Natural killer cell (primary cell): ENCODE results near the gene ATAD1. TPM values are rescaled to one million over a fixed set of nuclear protein-coding genes. Genes with fewer than 3 reads are reported as not detected.

Experiments
- ATAC-seq, 3 donors: fragments of 150-1000 bp in 2 of 3; fragments of 200-7000 bp in 1 of 3; cut with Tn5 transposase; 1 replicate in 1 of 3; 2 replicates in 2 of 3; pipeline ENCODE4 v1.10.0; 2021; ENCODE audit warnings: mild to moderate bottlenecking in 2 of 3, moderate library complexity in 2 of 3
- DNase-seq, 2 donors: peaks; one replicate each; pipeline versions ENCODE4 v3.0.0 to v3.0.0-alpha.2; 2013 to 2021; ENCODE audit warnings: mixed read lengths in 1 of 2
- H3K27ac ChIP-seq: one replicate; pipeline ENCODE4 v1.5.1; 2013; ENCODE audit warnings: mild to moderate bottlenecking, low read length
- H3K27me3 ChIP-seq: one replicate; pipeline ENCODE4 v1.6.1; 2013; ENCODE audit warnings: low read length; ENCODE audit not compliant: control insufficient read depth, insufficient read depth
- H3K36me3 ChIP-seq: one replicate; pipeline ENCODE4 v1.6.1; 2013; ENCODE audit warnings: low read length; ENCODE audit not compliant: control insufficient read depth, insufficient read depth
- H3K4me1 ChIP-seq: one replicate; pipeline ENCODE4 v1.6.1; 2013; ENCODE audit warnings: low read length; ENCODE audit not compliant: control insufficient read depth, insufficient read depth
- H3K4me3 ChIP-seq: one replicate; pipeline ENCODE4 v1.5.1; 2013; ENCODE audit warnings: low read length
- H3K9me3 ChIP-seq: one replicate; pipeline ENCODE4 v1.6.1; 2013; ENCODE audit warnings: low read length; ENCODE audit not compliant: control insufficient read depth, insufficient read depth
- H3K27ac Mint-ChIP-seq, 2 donors: one replicate each; pipeline ENCODE4 v1.8.0; 2022; ENCODE audit warnings: mild to moderate bottlenecking in 2 of 2, mixed read lengths in 2 of 2, moderate library complexity in 1 of 2
- H3K27me3 Mint-ChIP-seq, 2 donors: one replicate each; pipeline ENCODE4 v1.8.0; 2022; ENCODE audit warnings: low read depth in 2 of 2, mixed read lengths in 2 of 2
- H3K36me3 Mint-ChIP-seq: one replicate; pipeline ENCODE4 v1.8.0; 2022; ENCODE audit warnings: mixed read lengths
- H3K4me1 Mint-ChIP-seq, 2 donors: one replicate each; pipeline ENCODE4 v1.8.0; 2022; ENCODE audit warnings: mixed read lengths in 2 of 2
- H3K4me3 Mint-ChIP-seq: one replicate; pipeline ENCODE4 v1.8.0; 2022; ENCODE audit warnings: mild to moderate bottlenecking, moderate library complexity, mixed read lengths
- H3K9me3 Mint-ChIP-seq, 2 donors: one replicate each; pipeline ENCODE4 v1.8.0; 2022; ENCODE audit warnings: mixed read lengths in 2 of 2
- CTCF ChIP-seq: fragments of 200-600 bp; IDR thresholded peaks from one replicate; pipeline ENCODE4 v1.8.0; 2022; ENCODE audit warnings: antibody characterized with exemption
- WGBS: methylation state at CpG from one replicate; pipeline ENCODE4 v1.1.7; 2013; ENCODE audit warnings: missing lambda C conversion rate; ENCODE audit not compliant: insufficient coverage; 5-methylcytosine and 5-hydroxymethylcytosine counted together
- intact Hi-C: fragments of 100-400 bp; cut with micrococcal nuclease; formaldehyde crosslinking; loops from one replicate; pipeline ENCODE4 v1.14.2; 2022
- total RNA-seq, 4 donors: library from RNA; stranded (reverse); fragments of 120-200 nt in 1 of 4; gene quantifications; one replicate each; pipeline versions ENCODE4 v1.2.3 to v1.2.4, GENCODE V29; 2013 to 2022

The ATAD1 gene
- total RNA-seq, 3 donors from 2014 or later (not counting 1 experiment from before 2014, with no cell fraction given): 37.5 to 55.2 (median 43.0) TPM

DNA sequence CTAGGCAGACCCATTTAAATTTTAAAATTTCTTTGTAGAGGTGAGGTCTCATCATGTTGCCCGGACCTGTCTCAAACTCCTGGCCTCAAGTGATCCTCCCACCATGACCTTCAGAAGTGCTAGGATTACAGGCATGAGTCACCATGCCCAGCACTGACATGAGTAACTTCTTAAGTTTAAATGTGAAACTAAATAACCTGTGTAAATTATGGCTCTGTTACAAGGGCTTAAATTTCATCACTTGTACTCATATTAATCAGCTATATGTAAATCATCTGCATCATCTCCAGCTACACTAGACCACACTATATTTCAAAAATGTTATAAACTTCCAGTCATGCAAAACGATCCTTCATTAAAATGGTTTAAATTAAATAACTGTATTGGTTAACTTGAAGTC lies 56.1 kb downstream of the ATAD1 start:
- Histone ChIP-seq H3K27ac (no peak overlapping the region), H3K36me3 (peaks cover 23% of the 10 kb centered on the region), H3K4me3 (no peak overlapping the region), H3K9me3 (no peaks in the 10 kb centered on the region), H3K27me3 (no peaks in the 10 kb centered on the region), H3K4me1 (no peaks in the 10 kb centered on the region)
- intact Hi-C loops: no loop called here
- no peaks in the 10 kb centered on the region for H3K9me3 Mint-ChIP-seq
- H3K27ac Mint-ChIP-seq: peak overlapping the region in 1 of 2 donors; percentile 47
- no peaks in the 10 kb centered on the region for H3K27me3 Mint-ChIP-seq
- 70% methylated on average over 1 of the region's 2 CpGs for WGBS
- no peak overlapping the region for H3K4me3 Mint-ChIP-seq
- peak in 1 of 3 donors; percentile 47 for ATAC-seq
- H3K36me3 Mint-ChIP-seq: peaks cover 8% of the 10 kb centered on the region
- TF ChIP-seq CTCF: no peak
- DNase-seq: no peak
- peaks cover 11% of the 10 kb centered on the region in 2 donors for H3K4me1 Mint-ChIP-seq

DNA sequence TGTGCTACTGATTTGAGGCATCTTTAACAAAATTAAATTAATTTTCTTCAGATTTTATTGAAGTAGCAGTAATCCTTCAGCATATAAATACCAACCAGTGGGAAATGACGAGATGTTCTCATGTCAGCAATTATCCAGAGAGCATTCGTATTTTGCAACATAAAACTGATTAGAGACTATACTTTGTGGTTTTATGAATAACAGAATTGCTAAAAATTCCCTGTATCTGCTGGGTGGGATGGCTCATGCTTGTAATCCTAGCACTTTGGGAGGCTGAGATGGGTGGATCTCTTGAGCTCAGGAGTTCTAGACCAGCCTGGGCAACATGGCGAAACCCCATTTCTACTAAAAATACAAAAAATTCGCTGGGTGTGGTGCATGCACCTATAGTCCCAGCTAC lies 56.9 kb downstream of the ATAD1 start:
- DNase-seq: no peak
- Mint-ChIP-seq H3K4me1 (peaks cover 11% of the 10 kb centered on the region in 2 donors), H3K27ac (no peak overlapping the region), H3K36me3 (peaks cover 8% of the 10 kb centered on the region), H3K9me3 (no peaks in the 10 kb centered on the region), H3K27me3 (no peaks in the 10 kb centered on the region), H3K4me3 (no peak overlapping the region)
- peaks cover 27% of the 10 kb centered on the region for H3K36me3 ChIP-seq
- no peak for TF ChIP-seq CTCF
- H3K9me3 ChIP-seq: no peaks in the 10 kb centered on the region
- intact Hi-C loops: no loop called here
- WGBS: 96% methylated on average over 4 of the region's 4 CpGs
- H3K27ac ChIP-seq: no peak overlapping the region
- H3K27me3 ChIP-seq: no peaks in the 10 kb centered on the region
- no peaks in the 10 kb centered on the region for H3K4me1 ChIP-seq
- ATAC-seq: no peak
- no peak overlapping the region for H3K4me3 ChIP-seq

DNA sequence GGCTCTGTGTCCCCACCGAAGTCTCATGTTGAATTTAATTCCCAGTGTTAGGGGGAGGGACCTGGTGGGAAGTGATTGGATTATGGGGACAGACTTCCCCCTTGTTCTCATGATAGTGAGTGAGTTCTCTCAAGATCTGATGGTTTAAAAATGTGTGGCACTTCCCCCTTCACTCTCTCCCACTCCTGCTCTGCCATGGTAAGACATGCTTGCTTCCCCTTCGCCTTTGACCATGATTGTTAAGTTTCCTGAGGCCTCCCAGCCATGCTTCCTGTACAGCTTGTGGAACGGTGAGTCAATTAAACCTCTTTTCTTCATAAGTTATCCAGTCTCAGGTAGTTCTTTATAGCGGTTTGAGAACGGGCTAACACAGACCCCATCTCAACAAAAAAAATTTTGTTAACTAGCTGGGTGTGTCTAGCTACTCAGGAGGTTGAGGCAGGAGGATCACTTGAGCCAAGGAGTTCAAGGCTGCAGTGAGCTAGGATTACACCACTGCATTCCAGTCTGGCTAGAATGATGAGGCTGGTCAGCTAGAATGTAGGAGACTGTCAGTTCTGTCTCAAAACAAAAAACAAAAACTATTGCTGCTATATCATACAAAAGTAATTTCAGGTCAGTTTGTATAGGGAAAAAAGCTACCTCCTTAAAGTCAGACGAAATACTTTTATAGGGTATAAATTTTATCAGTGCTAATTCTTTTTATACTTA lies 57.7 kb downstream of the ATAD1 start:
- Mint-ChIP-seq H3K27me3 (no peaks in the 10 kb centered on the region), H3K27ac (peak overlapping the region; percentile 7 to 80), H3K4me1 (peaks cover 11% of the 10 kb centered on the region in 2 donors), H3K36me3 (peaks cover 8% of the 10 kb centered on the region), H3K4me3 (no peak overlapping the region), H3K9me3 (no peaks in the 10 kb centered on the region)
- ATAC-seq: no peak
- no peaks in the 10 kb centered on the region for H3K4me1 ChIP-seq
- no peak overlapping the region for H3K27ac ChIP-seq
- H3K36me3 ChIP-seq: peaks cover 25% of the 10 kb centered on the region
- H3K9me3 ChIP-seq: no peaks in the 10 kb centered on the region
- intact Hi-C loops: no loop called here
- WGBS: 58% methylated on average over 4 of the region's 6 CpGs
- H3K27me3 ChIP-seq: no peaks in the 10 kb centered on the region
- TF ChIP-seq CTCF: no peak
- H3K4me3 ChIP-seq: no peak overlapping the region
- DNase-seq: no peak

DNA sequence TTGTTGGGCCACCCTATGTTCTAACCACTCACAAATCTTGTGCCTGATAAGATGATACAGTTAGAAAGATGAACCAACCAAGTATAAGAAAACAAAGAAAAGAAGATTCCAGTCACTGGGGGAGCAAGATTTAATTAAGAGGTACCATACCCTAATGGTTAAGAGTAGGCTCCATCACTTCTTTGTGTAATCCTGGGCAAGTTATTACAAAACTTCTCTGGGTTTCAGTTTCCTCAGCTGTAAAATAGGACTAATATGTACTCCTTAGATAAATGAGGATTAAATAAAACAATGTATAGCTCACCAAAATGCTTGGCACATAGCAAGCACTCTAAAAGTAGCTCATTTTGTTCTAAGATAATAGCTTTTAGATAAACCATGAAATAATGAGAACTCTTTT lies 58.5 kb downstream of the ATAD1 start:
- DNase-seq (no peak), ATAC-seq (no peak)
- intact Hi-C loops: no loop called here
- Mint-ChIP-seq H3K27ac (peak overlapping the region in 1 of 2 donors; percentile 12), H3K4me1 (peaks cover 6 to 11% of the 10 kb centered on the region in 2 donors), H3K4me3 (no peak overlapping the region), H3K36me3 (peaks cover under 1% of the 10 kb centered on the region), H3K27me3 (no peaks in the 10 kb centered on the region), H3K9me3 (no peaks in the 10 kb centered on the region)
- H3K36me3 ChIP-seq: peaks cover 25% of the 10 kb centered on the region
- no peak overlapping the region for H3K27ac ChIP-seq
- H3K4me3 ChIP-seq: no peak overlapping the region
- TF ChIP-seq CTCF: no peak
- no peaks in the 10 kb centered on the region for H3K4me1 ChIP-seq
- no peaks in the 10 kb centered on the region for H3K27me3 ChIP-seq
- no peaks in the 10 kb centered on the region for H3K9me3 ChIP-seq
